ENCODE results near the gene KANSL1. TPM values are rescaled to one million over a fixed set of nuclear protein-coding genes. Genes with fewer than 3 reads are reported as not detected.

The KANSL1 gene
- total and polyA plus RNA-seq, 2 of the 4 experiments (the other 2 are of a cell fraction) = 19.1 to 49.6 TPM

DNA sequence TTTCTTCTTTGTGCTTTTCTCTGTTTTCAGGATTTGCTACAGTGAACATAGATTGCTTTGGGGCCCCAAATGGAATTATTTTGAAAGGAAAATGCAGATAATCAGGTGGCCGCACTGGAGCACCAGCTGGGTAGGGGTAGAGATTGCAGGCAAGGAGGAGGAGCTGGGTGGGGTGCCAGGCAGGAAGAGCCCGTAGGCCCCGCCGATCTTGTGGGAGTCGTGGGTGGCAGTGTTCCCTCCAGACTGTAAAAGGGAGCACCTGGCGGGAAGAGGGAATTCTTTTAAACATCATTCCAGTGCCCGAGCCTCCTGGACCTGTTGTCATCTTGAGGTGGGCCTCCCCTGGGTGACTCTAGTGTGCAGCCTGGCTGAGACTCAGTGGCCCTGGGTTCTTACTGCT lies 192.9 kb downstream of the KANSL1 start:
- H3K18ac ChIP-seq (ENCODE audit: low read depth, low read length) = no peak overlapping the region
- POLR2A ChIA-PET (ENCODE audit: unreplicated experiment) = no interaction called here
- H2BK20ac ChIP-seq (ENCODE audit: low read depth, low read length) = no peak overlapping the region
- H3K4me1 ChIP-seq (ENCODE audit: control insufficient read depth, insufficient read depth, low read length) = peaks cover 8% of the 10 kb centered on the region
- no peak overlapping the region for H2AK5ac ChIP-seq (ENCODE audit: low read depth, low read length)
- no peak overlapping the region for H3K4ac ChIP-seq (ENCODE audit: low read depth, low read length)
- no peaks in the 10 kb centered on the region for H3K36me3 ChIP-seq (ENCODE audit: control insufficient read depth, insufficient read depth, low read length)
- no peak overlapping the region for H3K14ac ChIP-seq (replicated peaks; ENCODE audit: low read depth, low read length)
- dilution Hi-C loops (cut with HindIII; ENCODE audit: low sequenced_read_pairs, unreplicated experiment) (no loop called here), intact Hi-C loops (cut with micrococcal nuclease) (loop anchor here (10.0 kb wide), 1 partner anchor 285 kb away; no protein-coding TSS in a partner anchor), in situ Hi-C loops (cut with MboI; ENCODE audit: low sequenced_read_pairs) (no loop called here)
- no peak overlapping the region for H4K8ac ChIP-seq (ENCODE audit: low read depth in 2 of 2, low read length in 2 of 2)
- H3K23ac ChIP-seq (ENCODE audit: low read depth, low read length) = no peak overlapping the region
- no peak for DNase-seq
- no peak overlapping the region for H4K91ac ChIP-seq (ENCODE audit: insufficient read depth, low read depth, low read length)
- no TSS peak for BruUV-seq (replicated peaks)
- ATAC-seq (ENCODE audit: low read depth) = no peak
- no peaks in the 10 kb centered on the region for H4K20me1 ChIP-seq (ENCODE audit: insufficient read depth, low read length)
- no peak overlapping the region for H2AK9ac ChIP-seq (replicated peaks; ENCODE audit: low read depth, low read length, poor library complexity)
- no peak overlapping the region for H3K9ac ChIP-seq (ENCODE audit: low read depth, low read length)
- H3K27ac ChIP-seq (ENCODE audit: insufficient read depth, low read length) = no peak overlapping the region
- no peak overlapping the region for H3K56ac ChIP-seq (ENCODE audit: extremely low read depth, insufficient read depth, low read length)
- H2BK120ac ChIP-seq (ENCODE audit: low read depth, low read length) = no peak overlapping the region
- H4K5ac ChIP-seq (ENCODE audit: low read depth, low read length) = no peak overlapping the region
- no peaks in the 10 kb centered on the region for H3K9me1 ChIP-seq (ENCODE audit: insufficient read depth, low read length)
- no peak overlapping the region for H3K4me3 ChIP-seq (ENCODE audit: insufficient read depth, low read depth, low read length)
- no peak overlapping the region for H2BK15ac ChIP-seq (ENCODE audit: low read depth, low read length)
- H3K79me1 ChIP-seq (ENCODE audit: low read depth in 1 of 2, low read length in 2 of 2) = no peaks in the 10 kb centered on the region
- TF ChIP-seq CHD1 (IDR thresholded peaks at IDR 0.05; ENCODE audit: low read depth, low read length) (no peak), CEBPB (IDR thresholded peaks at IDR 0.05; ENCODE audit: low read depth, low read length) (no peak), MAZ (IDR thresholded peaks at IDR 0.05; ENCODE audit: borderline replicate concordance, low read depth, low read length) (no peak), FOS (IDR thresholded peaks at IDR 0.05; ENCODE audit: low read depth, low read length) (no peak)
- TF ChIP-seq, protein P1, sequence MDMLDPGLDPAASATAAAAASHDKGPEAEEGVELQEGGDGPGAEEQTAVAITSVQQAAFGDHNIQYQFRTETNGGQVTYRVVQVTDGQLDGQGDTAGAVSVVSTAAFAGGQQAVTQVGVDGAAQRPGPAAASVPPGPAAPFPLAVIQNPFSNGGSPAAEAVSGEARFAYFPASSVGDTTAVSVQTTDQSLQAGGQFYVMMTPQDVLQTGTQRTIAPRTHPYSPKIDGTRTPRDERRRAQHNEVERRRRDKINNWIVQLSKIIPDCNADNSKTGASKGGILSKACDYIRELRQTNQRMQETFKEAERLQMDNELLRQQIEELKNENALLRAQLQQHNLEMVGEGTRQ (IDR thresholded peaks at IDR 0.05; ENCODE audit: low read depth, low read length) = no peak
- H3K4me2 ChIP-seq (ENCODE audit: low read depth, low read length) = no peak overlapping the region
- no peaks in the 10 kb centered on the region for H3K9me3 ChIP-seq (ENCODE audit: control insufficient read depth, insufficient read depth, low read length)
- H2BK5ac ChIP-seq (ENCODE audit: low read depth, low read length, poor library complexity, severe bottlenecking) = no peak overlapping the region
- WGBS, 2 experiments (ENCODE audit: extremely low coverage in 2 of 2, insufficient read length in 1 of 2) = 73% methylated on average over 2 of the region's 7 CpGs; no CpG with 5 or more reads in 1 of the 2 experiments
- CTCF ChIA-PET = no interaction called here
- peaks cover 12% of the 10 kb centered on the region; the same call in 1 of the 2 replicates for H3K27me3 ChIP-seq (ENCODE audit: control insufficient read depth, insufficient read depth, low read length)
- no peak overlapping the region for H2AFZ ChIP-seq (replicated peaks; ENCODE audit: low read length, poor library complexity)

Data from IMR-90 (cell line).